Retina (tissue), 1 donor: Measurements from ENCODE around the gene VGLL2.
"Not testable (repeated sequence)": the region's sequence is repeated elsewhere in the genome, so short reads cannot be mapped to it uniquely, and the experiment has no call there.

Experiments
- DNase-seq: peaks from one replicate; pipeline ENCODE4 v3.0.0-alpha.2; 2016

VGLL2 gene, protein sequence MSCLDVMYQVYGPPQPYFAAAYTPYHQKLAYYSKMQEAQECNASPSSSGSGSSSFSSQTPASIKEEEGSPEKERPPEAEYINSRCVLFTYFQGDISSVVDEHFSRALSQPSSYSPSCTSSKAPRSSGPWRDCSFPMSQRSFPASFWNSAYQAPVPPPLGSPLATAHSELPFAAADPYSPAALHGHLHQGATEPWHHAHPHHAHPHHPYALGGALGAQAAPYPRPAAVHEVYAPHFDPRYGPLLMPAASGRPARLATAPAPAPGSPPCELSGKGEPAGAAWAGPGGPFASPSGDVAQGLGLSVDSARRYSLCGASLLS

DNA sequence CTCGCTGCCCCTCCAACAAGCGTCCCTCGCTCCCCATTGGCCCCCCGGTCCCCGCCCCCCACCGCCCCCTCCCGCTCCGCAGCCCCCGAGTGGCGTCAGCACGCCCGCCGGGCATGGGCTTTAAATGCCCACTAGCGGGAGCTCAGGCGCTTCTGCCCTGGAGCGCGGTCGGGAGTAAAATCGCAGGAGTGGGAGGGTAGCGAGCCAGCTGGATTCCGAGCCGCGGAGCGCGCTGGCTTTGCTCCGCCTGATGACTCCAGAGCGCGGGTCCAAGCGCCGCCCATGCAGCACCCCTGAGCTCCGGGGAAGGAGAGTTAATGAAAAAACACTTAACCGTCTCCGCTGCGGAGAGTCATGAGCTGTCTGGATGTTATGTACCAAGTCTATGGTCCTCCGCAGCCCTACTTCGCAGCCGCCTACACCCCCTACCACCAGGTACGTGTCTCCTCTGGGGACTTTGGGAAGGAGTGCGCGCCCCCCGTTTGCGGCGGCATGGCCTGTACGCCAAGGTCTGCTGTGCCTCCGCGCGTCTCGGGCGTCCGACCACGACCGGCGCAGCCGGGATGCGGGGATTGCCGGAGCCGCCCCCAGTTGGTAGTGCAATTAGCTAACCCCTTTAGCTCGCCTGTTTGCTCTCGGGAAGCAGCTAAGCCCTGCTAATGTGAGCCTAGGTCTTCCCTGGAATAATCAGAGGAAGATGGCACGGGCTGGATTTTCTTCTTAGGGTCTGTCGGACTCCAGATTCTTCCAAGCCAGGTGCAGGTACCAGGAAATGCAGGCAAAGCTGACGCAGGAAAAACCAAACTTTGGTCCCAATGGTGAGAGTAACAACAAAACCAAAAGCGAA lies at the start of gene VGLL2:
Gene VGLL2, plus strand, starts transcription at position 149 of the 847 bp plus-strand sequence. Its CDS starts 206 bp downstream, at position 355.
- peak; percentile 87 for DNase-seq

DNA sequence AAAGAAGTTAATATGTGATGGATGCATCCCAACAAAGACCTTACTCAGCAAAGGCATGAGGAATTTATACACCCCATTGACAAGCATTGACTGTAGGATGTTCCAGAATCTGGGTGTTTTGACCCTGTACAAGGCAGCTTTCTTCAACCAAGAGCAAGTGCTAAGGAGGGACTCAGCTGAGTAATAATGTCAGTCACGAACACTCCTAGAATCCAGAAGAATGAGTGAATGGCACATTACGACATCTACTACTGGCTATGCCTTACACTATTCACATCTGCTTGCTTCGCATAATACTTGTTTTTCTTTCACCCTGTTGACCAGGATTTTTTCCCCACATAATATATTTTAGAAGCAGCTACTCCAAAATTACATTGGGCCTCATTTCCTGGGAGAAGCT lies 42.5 kb upstream of the VGLL2 start:
- no peak for DNase-seq

DNA sequence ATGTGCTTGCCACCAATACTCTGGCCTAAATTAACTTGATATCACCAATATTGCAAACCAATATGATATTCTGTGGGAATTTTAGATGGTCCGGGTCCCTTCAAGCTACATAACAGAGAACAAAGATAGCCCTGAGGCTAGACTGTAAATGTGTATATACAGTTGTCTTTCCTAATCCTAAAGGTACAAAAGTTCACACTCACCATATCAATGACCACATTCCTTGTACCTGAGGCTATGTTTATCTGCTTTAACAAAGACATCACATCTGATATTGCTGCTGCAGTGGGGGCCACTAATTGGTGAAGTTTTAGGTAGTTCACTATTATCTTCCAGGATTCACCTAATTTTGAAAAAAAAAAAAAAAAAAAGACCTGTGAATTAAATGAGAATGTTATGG lies 38.6 kb upstream of the VGLL2 start:
- no peak for DNase-seq

DNA sequence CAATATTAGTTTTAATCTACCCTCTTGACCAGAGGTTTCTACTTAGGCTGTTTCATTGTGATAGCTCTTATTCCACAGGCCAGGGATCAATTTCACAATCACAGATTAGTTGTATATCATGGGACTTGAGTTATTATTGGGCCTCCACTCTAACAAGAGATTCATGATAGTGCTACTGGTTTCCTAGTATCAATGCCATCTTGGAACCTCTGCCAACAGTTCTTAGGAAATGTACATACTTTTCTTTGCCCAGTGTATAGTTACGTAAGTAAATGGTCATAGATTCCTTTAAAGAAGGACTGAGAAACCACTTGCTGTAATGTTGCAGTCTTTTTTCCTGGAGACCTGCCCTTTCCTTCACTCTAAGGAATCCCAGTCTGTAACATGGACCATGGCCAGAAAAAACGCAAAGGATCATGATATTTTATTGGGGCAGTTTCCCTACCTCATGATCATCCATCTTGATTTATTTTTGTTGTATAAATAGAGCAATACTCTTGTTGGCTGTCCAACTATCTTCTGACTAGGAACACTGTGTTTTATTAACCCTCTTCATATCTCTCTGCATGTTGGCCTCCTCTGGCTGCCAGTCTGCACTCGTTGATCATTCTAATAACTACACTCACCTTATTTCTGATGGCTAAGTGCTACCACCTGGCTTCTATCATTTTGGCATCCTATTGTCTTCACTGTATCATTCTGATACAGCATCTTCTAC lies 38.0 kb upstream of the VGLL2 start:
- DNase-seq: no peak

DNA sequence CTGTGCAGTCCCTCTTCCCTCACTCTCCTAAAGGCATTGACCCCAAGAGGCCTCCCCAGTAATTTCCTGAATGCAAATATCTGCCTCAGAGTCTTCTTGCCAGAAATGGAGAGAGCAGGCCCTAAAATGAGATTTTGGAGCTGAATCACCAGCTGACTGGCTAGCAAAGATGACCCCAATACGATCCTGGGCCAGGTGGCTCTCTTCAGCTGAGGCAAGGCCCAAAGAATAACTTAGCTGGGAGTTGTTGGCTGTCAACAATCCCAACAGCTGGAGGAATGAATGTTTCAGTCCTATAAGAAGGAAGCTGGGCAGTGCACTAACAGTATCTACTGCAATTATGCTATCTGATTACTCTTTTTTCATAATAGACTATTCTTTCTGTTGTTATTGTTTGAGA lies 37.2 kb upstream of the VGLL2 start:
- no peak for DNase-seq

DNA sequence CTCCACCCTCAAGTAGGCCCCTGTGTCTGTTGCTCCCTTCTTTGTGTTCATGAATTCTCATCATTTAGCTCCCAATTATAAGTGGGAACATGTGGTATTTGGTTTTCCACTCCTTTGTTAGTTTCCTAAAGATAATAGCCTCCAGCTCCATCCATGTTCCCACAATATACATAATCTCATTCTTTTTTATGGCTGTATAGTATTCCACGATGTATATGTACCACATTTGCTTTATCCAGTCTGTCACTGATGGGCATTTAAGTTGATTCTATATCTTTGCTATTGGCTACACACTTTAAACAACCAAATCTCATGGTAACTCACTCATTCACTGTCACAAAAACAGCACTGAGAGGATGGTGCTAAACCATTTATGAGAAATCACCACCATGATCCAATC lies 35.5 kb upstream of the VGLL2 start:
- DNase-seq: no peak

DNA sequence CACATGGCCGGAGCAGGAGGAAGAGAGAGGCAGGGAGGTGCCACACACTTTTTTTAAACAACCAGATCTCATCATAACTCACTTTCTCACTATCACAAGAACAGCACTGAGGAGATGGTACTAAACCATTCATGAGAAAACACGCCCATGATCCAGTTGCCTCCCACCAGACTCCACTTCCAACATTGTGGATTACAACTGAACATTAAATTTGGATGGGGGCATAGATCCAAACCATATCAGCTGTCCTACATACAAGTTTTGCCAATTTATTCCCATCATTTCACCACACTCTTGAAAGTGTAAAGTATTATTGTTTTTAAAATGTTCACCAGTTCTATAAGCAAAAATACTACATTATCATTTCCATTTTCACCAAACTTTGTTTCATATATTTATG lies 33.9 kb upstream of the VGLL2 start:
- DNase-seq: no peak

DNA sequence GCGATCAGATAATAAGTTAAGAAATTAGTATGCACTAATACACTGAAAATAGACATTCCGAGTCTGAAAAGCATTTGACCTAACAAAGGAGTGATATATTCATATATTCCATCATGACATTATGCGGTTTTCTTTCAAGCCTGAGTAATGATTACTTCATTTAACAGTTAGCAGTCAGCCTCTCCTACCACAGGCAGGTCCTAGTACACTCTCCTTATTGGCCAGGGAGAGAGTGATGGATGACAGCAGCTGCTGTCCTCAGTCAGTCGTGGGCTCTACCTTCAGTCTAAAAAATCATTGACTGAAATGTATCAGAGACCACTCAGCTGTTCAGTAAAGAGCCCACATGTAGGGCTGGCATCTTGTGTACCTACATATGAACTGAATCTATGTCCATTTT lies 33.2 kb upstream of the VGLL2 start:
- DNase-seq: no peak

DNA sequence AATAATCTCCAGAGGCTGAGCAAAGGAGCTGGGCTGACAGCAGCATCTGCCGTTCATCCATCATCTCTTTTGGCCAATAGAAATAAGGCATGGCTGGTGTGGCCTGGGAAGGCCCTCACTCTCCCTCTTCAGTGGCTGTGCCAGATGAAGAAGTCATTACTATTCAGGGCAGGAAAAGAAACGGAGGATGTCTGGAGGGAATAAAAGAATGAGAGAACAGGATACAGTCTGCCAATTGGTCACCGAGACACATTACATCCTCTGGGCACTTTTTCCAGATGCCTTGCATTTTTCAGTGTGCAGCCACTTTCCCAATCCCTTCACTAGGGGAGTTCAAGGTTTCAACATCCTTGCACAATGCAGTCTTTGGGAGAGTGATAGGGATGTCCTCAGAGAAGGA lies 32.2 kb upstream of the VGLL2 start:
- no peak for DNase-seq

DNA sequence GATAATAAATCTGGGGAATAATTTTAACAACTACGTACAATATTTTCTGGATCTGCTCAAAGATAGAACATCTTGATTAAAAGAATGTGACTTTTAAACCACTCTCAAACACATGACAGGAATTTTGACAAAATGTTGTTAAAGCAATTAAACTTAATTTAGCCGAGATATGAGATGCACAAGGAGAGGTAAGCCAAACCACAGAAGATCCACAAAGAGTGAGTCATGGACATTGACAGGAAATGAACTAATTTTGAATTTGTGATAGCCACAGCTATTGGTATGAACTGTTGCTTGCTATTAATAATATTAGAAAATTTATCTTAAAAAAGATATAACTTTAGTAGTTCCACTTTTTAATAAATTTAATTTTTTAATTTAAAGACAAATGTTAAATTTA lies 27.8 kb upstream of the VGLL2 start:
- no peak for DNase-seq

DNA sequence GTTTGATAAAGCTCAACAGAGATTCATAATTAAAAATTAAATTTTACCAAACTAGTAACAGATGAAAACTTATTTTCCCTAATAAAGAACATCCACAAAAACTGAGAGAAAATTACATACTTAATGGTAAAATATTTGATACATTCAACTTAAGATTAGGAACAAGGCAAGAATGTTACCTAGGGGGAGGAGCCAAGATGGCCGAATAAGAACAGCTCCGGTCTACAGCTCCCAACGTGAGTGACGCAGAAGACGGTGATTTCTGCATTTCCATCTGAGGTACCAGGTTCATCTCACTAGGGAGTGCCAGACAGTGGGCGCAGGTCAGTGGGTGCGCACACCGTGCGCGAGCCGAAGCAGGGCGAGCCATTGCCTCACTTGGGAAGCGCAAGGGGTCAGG lies 20.8 kb upstream of the VGLL2 start:
- DNase-seq: not testable (repeated sequence)

DNA sequence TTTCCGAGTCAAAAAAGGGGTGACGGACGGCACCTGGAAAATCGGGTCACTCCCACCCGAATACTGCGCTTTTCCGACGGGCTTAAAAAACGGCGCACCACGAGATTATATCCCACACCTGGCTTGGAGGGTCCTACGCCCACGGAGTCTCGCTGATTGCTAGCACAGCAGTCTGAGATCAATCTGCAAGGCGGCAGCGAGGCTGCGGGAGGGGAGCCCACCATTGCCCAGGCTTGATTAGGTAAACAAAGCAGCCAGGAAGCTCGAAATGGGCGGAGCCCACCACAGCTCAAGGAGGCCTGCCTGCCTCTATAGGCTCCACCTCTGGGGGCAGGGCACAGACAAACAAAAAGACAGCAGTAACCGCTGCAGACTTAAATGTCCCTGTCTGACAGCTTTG lies 20.4 kb upstream of the VGLL2 start:
- DNase-seq: not testable (repeated sequence)

DNA sequence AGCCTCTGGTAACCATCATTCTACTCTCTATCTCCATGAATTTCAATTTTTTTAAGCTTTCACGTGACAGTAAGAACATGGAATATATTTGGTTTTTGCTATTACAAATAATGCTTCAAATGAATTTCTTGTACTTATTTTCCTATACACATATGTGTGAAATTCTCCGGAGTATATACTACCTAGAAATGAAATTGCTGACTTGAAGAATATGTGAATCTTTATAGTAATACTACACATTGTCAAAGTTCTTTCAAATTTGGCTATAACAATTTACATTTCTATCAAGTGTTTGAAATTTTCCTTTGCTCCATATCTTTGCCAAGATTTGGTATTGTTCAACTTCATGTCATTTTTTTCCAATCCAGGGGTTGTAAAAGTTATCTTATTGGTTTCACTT lies 11.6 kb upstream of the VGLL2 start:
- DNase-seq: no peak

DNA sequence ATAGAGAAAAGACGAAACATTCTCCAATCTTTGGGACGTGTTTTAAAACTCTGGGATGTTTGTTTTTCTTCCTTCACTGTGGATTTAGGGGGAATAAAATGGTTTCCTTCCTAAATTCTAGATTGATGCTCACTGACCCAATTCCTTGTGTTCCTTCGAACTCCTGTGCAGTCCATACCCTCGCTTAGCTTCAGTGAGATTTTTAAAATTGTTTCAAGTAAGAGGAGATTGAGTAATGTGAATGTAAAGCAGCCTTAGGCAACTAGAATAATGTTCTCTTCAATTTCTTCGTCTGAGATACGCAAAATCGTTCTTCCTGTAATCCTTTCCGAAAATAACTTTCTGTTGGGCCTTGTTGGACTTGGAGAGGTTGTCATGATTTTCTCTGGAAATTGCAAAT lies 2.6 kb upstream of the VGLL2 start:
- peak; percentile 46 for DNase-seq

DNA sequence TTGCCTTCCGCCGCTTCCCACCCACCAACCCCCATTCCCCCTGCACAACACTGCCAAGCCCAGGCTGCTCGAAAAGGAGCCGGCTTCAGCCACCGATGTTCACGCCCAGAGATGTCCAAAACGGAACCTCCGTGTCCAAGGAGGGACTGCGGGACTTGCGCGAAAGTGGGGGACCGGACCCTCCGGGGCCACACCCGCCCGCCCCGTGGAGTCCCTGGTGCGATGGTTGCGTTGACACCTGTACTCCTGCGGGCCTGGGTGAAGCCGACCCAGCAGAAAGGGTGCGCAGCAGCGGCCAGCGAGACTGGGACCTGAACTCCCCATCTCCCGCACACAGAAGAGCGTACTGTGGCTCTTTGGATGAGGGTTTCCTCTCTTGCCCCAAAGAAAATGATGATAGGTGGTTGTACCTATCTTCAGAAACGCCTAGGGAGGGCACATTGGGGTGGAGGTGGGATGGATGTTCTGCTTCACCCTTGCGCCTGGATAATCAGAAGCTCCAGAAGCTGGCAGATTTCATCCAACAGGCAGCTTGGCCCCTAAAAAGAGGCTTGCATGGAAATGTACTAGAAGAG lies 1.9 kb upstream of the VGLL2 start:
- DNase-seq: peak; percentile 52

DNA sequence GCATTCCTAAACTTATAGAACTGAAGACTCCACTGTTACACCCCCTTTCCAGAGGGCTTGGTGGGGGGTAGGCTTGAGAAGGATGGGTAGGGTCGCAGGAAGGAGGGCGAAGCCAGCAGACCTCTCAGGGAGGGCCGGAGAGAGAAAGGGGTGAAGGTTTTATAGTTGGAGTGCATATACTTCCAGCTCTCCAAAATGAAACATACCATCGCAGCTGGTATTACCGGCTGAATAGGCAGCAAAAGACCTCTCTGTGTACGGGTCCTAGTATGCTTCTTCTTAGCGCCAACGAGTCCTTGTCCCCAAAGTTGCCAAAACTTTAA lies 1.0 kb upstream of the VGLL2 start:
- DNase-seq: peak; percentile 84

DNA sequence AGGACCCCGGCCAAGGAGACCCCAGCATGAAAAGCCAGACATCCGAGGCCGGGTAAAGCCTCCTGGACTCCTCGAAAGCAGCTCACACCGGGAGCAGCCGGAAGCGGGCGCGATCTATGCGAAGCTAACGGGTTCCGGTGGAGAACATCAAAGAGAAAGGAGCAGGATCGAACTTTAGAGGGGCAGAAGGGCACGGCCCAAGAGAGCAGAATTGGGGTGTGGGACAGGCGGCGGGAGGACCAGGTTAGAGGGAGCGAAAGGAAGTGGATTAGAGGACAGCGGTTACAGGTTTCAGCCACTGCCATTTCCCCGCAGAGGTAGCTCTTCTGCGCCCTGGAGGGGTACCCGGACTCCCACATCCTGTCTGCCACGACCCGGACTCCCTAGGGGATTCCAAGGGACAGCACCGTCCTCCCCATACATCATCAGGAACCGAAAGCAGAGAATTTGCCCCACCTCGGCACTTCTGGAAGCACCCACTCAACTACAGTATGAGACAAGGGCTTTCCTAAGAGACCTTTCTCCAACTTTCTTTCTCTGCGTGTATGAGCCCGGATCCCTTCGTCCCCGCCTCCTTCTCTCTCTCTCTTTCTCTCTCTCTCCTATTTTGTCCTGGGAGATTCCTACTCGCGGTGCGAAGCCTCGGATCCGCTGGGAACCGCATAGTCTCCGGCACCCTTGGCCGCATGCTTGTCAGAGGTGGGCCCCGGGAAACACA lies 507 bp upstream of the VGLL2 start:
- DNase-seq: no peak

DNA sequence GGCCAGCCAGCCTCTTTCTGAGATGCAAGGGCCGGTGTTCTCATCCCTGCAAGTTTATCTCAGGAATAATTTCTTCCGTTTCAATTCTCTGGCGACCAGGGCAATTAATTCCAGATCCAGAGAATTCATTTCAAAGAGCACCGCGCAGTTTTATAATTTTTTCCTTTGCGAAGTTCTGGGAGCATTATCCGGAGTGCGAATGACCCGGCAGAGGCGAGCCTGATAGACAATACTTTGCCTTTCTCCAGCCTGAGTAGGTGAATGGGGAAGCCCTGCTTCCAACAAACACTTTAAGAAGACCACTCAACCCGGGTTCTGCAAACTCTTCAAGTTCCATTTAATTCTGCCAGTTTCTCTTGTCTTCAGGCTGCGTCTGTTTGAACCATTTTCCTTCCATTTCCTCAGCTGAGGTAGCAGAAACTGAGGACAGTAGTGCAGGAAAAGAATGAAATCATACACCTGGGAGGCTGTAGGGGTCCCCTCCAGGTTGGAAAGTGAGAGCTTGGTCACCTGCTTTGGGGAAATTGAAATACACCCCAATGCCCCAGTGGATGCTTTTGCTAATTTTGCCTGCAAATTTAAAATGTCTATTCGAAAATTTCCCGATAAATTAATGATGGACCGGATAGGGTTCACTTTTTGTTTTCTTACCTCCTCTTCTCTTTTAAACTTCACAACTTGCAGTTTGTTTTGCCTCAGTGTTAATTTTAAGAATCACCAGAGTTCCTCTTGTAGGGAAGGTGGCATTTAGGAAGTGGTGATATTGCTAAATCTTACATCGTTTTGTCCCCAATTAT lies 1.1 kb downstream of the VGLL2 start:
- DNase-seq: no peak

DNA sequence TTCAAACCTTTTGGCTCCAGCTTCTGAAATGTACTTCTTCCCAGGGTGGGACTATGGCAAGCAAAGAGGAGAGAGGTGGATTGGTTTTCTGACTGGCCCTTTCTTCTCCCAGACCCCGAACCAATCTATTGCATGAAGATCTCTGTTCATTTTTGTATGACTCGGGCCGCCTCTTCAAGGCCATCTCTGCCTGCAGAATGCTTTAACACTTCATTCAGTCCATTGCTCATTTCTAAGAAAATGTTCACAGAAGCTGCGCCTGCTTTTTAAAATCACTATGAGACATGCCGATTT lies 1.6 kb downstream of the VGLL2 start:
- DNase-seq: peak; percentile 41

DNA sequence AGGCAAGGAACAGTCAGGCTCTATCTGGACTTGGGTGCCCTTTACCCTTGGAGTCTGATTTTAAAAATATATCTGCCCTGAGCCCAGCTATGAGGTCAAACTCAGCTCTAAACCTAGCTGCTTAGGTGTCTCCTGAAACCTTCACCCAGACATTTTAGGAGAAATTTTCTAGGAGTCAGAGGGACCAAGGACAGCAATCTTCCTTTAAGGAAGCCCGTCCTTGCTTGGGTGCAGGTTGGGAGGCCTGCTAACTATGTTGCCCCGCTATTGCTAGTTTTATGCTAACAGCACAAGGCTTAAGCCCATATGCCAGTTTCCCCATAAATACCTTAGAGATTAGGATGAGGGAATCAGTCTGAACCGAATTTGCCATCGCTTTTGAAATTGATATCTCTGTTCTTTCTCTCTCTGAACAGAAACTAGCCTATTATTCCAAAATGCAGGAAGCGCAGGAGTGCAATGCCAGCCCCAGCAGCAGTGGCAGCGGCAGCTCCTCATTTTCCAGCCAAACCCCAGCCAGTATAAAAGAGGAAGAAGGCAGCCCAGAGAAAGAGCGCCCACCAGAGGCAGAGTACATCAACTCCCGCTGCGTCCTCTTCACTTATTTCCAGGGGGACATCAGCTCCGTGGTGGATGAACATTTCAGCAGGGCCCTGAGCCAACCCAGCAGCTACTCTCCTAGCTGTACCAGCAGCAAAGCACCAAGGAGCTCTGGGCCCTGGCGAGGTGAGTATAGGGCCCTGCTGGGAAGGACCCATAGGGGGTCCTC lies 2.6 kb downstream of the VGLL2 start:
- DNase-seq: peak; percentile 60

DNA sequence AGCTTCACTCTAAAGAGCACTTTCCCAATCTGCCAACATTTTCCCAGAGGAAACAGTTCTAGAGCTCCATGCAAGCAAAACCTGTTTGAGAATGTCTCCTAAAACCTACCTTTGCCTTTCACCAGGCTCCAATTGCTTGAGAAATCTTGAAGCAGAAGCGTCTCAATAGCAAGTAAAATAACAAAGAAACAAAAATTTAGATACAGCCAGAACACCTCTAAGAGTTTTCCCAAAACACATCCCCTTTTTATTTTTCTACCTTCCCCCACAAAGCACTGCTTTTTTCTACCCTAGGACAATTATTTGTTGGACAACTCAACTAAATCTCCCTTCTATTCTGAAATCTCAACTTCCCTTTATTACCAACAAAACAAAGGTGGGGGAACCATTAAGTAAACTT lies 3.6 kb downstream of the VGLL2 start:
- peak; percentile 39 for DNase-seq
